ENCODE data around the gene ZSCAN12. TPM values are rescaled to one million over a fixed set of nuclear protein-coding genes. Genes with fewer than 3 reads are reported as not detected.

ZSCAN12 gene
- total RNA-seq, 1 experiment from 2014 or later: 0.81 TPM

GRCh38 chr6:28343898-28344677 is 55.5 kb downstream of the ZSCAN12 start:
- no TSS peak for BruUV-seq (replicated peaks)
- no peaks in the 10 kb centered on the region for H3K4me1 ChIP-seq (ENCODE audit: control insufficient read depth in 1 of 2, insufficient read depth in 2 of 2, low read length in 2 of 2)
- ATAC-seq (no peak), DNase-seq (ENCODE audit: low read depth, low spot score) (no peak)
- H3K79me2 ChIP-seq (ENCODE audit: insufficient read depth, low read length): no peaks in the 10 kb centered on the region
- H2AFZ ChIP-seq (ENCODE audit: low read depth, low read length, poor library complexity, severe bottlenecking): no peak overlapping the region
- H3K27ac ChIP-seq (ENCODE audit: low read depth, low read length): no peak overlapping the region
- ChIA-PET CTCF (no interaction called here), RAD21 (ENCODE audit: low non-redundant PET in 1 of 2, low total read pairs in 2 of 2, uncharacterized antibody in 2 of 2, unreplicated experiment in 2 of 2) (no interaction called here), POLR2A (no interaction called here)
- TF ChIP-seq SRF (IDR thresholded peaks at IDR 0.05; ENCODE audit: low read depth): no peak
- no peak for TF ChIP-seq ZNF274 (IDR thresholded peaks at IDR 0.05; ENCODE audit: low read depth, low read length)
- TF ChIP-seq ZBTB33 (IDR thresholded peaks at IDR 0.05; ENCODE audit: extremely low read depth, insufficient replicate concordance, low read length): no peak
- no peak for TF ChIP-seq ELF1 (IDR thresholded peaks at IDR 0.05; ENCODE audit: borderline replicate concordance, low read depth)
- no peak overlapping the region for H3K4me3 ChIP-seq (replicated peaks in 1 of 2; ENCODE audit: low read depth in 1 of 2, low read length in 2 of 2)
- no peak overlapping the region for H3K9ac ChIP-seq (ENCODE audit: low read length)
- H4K20me1 ChIP-seq (ENCODE audit: insufficient read depth): no peaks in the 10 kb centered on the region
- H3K9me3 ChIP-seq (ENCODE audit: control insufficient read depth in 1 of 2, insufficient read depth in 1 of 2, low read depth in 1 of 2, low read length in 2 of 2): 0 out of 4 replicates have a peak, but pooled peaks cover 4 to 6% of the 10 kb centered on the region in 2 experiments
- no peaks in the 10 kb centered on the region for H3K27me3 ChIP-seq (ENCODE audit: insufficient read depth, low read length)
- H3K9me2 ChIP-seq (ENCODE audit: insufficient read depth): no peaks in the 10 kb centered on the region
- no peak overlapping the region for H3K4me2 ChIP-seq (ENCODE audit: low read length)
- no peaks in the 10 kb centered on the region for H3K36me3 ChIP-seq (ENCODE audit: control insufficient read depth in 1 of 2, insufficient read depth in 2 of 2, low read length in 2 of 2)
- intact Hi-C loops (cut with micrococcal nuclease): no loop called here
